Tibial nerve (tissue), 4 donors: ENCODE results near the gene CELSR1. TPM values are rescaled to one million over a fixed set of nuclear protein-coding genes. Genes with fewer than 3 reads are reported as not detected.
A peak's percentile ranks its signal among the peaks of the same experiment; 100 is the strongest.

Experiments used
- DNase-seq, 2 donors: peaks; one replicate each; pipeline ENCODE4 v3.0.0-alpha.2; 2019; ENCODE audit warnings: low spot score in 2 of 2
- H3K27ac ChIP-seq, 4 donors: fragments of 200-600 bp; sonication (generic) in 3 of 4; one replicate each; pipeline ENCODE4 v1.5.1; 2017 to 2019; ENCODE audit warnings: mild to moderate bottlenecking in 1 of 4
- H3K27me3 ChIP-seq, 2 donors: fragments of 200-600 bp; sonication (generic) in 1 of 2; one replicate each; pipeline versions ENCODE4 v1.5.1 to v1.6.0; 2017 to 2019
- H3K36me3 ChIP-seq, 3 donors: fragments of 200-600 bp; sonication (generic); one replicate each; pipeline ENCODE4 v1.5.1; 2018 to 2019
- H3K4me1 ChIP-seq, 4 donors: fragments of 200-600 bp; sonication (generic) in 3 of 4; one replicate each; pipeline ENCODE4 v1.5.1; 2017 to 2019
- H3K4me3 ChIP-seq, 4 donors: fragments of 200-600 bp; sonication (generic) in 3 of 4; one replicate each; pipeline ENCODE4 v1.5.1; 2017 to 2019; ENCODE audit warnings: mild to moderate bottlenecking in 1 of 4, moderate library complexity in 1 of 4
- H3K9me3 ChIP-seq, 4 donors: fragments of 200-600 bp; sonication (generic) in 3 of 4; one replicate each; pipeline ENCODE4 v1.5.1; 2017 to 2019
- EP300 ChIP-seq, 2 donors: sonication (generic); formaldehyde crosslinking; IDR thresholded peaks; one replicate each; pipeline ENCODE4 v1.6.1; 2017; ENCODE audit warnings: antibody characterized with exemption in 2 of 2, mild to moderate bottlenecking in 1 of 2
- POLR2A ChIP-seq, 2 donors: fragments of 450-650 bp; IDR thresholded peaks; one replicate each; pipeline ENCODE4 v1.6.1; 2017; ENCODE audit warnings: antibody characterized with exemption in 2 of 2, mild to moderate bottlenecking in 2 of 2, moderate library complexity in 2 of 2
- WGBS, 2 donors: methylation state at CpG; one replicate each; pipeline ENCODE4 v1.1.5; 2018; 5-methylcytosine and 5-hydroxymethylcytosine counted together
- total RNA-seq, 4 donors: library from RNA; depleted of rRNA; stranded (reverse); fragments of >200 nt; gene quantifications; one replicate each; pipeline ENCODE4 v1.1.0, GENCODE V29; 2016
- TF ChIP-seq, protein P1 (sequence below), 5 experiments: fragments of 200-600 bp in 3 of 5; fragments of 450-650 bp in 2 of 5; sonication (generic) in 3 of 5; IDR thresholded peaks; one replicate each; pipeline ENCODE4 v1.5.1; 2016 to 2019; ENCODE audit warnings: antibody characterized with exemption in 5 of 5, mild to moderate bottlenecking in 3 of 5, moderate library complexity in 2 of 5

The CELSR1 gene
- total RNA-seq, 4 donors from 2014 or later, result 1.0 to 5.9 (median 2.6) TPM

DNA sequence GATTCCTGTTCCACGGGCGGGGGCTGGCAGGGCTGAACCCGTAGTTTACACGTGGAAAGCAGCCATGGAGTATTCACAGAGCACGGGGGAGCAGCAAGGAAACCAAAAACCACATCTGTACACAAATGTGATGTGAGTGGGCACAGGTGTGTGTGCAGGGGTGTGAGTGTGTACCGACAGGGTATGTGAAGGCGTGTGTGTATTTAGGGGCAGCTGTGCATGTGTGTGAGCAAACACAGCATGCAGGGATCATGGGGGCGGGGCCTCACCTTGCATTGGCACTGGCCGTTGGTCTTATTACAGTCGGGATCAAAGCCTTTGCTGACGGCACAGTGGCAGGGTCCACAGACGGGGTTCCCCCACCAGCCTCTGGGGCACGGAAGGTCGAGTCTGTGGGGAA lies 143.5 kb downstream of the CELSR1 start:
- no peak overlapping the region for H3K4me3 ChIP-seq
- no peaks in the 10 kb centered on the region for H3K27me3 ChIP-seq
- WGBS, 2 donors, result 68 to 77% methylated on average over 14 of the region's 14 CpGs
- TF ChIP-seq EP300 (IDR thresholded peaks at IDR 0.05) (no peak), POLR2A (IDR thresholded peaks at IDR 0.05) (no peak)
- TF ChIP-seq, protein P1, sequence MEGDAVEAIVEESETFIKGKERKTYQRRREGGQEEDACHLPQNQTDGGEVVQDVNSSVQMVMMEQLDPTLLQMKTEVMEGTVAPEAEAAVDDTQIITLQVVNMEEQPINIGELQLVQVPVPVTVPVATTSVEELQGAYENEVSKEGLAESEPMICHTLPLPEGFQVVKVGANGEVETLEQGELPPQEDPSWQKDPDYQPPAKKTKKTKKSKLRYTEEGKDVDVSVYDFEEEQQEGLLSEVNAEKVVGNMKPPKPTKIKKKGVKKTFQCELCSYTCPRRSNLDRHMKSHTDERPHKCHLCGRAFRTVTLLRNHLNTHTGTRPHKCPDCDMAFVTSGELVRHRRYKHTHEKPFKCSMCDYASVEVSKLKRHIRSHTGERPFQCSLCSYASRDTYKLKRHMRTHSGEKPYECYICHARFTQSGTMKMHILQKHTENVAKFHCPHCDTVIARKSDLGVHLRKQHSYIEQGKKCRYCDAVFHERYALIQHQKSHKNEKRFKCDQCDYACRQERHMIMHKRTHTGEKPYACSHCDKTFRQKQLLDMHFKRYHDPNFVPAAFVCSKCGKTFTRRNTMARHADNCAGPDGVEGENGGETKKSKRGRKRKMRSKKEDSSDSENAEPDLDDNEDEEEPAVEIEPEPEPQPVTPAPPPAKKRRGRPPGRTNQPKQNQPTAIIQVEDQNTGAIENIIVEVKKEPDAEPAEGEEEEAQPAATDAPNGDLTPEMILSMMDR (IDR thresholded peaks at IDR 0.05), result no peak
- no peak for DNase-seq
- H3K9me3 ChIP-seq, result no peaks in the 10 kb centered on the region
- no peaks in the 10 kb centered on the region for H3K36me3 ChIP-seq
- no peak overlapping the region for H3K27ac ChIP-seq
- H3K4me1 ChIP-seq, result no peaks in the 10 kb centered on the region

DNA sequence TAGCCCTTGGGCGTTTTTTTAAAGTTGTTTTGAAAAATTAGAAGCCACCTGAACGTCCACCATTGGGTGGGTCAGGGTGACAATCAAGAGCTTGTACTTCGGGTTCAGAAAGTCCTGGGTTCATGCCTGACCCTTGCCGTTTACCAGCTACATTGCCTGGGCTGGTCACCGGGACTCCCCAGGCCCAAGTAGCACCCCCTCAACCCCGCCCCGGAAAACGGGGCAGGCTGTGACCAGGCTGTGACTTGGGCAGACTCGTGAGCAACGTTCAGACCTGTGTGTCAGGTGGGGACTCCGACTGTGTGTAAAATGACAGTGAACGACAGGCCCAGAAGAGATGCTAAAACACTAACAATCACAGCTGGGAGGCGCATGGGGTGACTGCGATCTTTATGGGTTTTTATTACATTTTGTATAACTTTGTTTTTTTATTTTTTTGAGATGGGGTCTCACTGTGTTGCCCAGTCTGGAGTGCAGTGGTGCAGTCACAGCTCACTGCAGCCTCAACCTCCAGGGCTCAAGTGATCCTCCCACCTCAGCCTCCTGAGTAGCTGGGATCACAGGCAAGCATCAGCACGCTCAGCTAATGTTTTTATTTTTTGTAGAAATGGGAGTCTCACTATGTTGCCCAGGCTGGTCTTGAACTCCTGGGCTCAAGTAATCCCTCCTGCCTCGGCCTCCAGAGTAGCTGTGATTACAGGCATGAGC lies 145.1 kb downstream of the CELSR1 start:
- no peak overlapping the region for H3K27ac ChIP-seq
- TF ChIP-seq, protein P1 (IDR thresholded peaks at IDR 0.05), result no peak
- TF ChIP-seq POLR2A (IDR thresholded peaks at IDR 0.05), result no peak
- TF ChIP-seq EP300 (IDR thresholded peaks at IDR 0.05), result no peak
- no peaks in the 10 kb centered on the region for H3K27me3 ChIP-seq
- H3K9me3 ChIP-seq, result no peaks in the 10 kb centered on the region
- H3K36me3 ChIP-seq, result no peaks in the 10 kb centered on the region
- no peak overlapping the region for H3K4me3 ChIP-seq
- 88 to 90% methylated on average over 16 of the region's 16 CpGs for WGBS, 2 donors
- no peak for DNase-seq
- H3K4me1 ChIP-seq, result no peaks in the 10 kb centered on the region

DNA sequence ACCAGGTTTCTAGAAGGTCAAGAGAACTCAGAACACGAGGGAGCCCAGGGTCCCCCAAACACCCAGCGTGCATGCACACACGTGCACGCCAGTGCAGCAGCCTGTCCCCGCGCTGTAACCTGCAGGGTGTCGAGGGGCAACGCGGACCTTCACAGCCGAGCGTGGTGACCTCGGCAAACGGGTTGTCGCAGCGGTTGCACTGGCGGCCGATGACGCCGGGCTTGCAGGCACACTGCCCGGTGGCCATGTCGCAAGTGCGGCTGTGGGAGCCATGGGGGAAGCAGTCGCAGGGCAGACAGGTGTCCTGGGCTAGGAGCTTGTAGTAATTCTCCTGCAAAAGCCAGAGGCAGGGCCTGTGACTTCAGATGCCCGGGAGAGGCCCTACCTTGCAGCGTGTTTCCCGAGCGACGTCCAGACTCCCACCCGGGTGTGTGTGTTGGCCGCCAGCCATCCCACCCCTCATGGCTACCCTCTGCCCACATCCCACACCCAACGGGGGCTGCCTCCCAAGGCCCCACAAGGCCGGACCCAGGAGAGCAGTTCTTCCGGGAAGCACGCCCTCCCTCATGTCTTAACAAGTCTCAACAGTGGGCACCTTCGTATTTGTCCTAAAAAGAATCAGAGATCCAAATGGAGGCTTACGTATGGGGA lies 145.8 kb downstream of the CELSR1 start:
- Histone ChIP-seq H3K4me3 (no peak overlapping the region), H3K27me3 (no peaks in the 10 kb centered on the region), H3K36me3 (no peaks in the 10 kb centered on the region), H3K9me3 (no peaks in the 10 kb centered on the region), H3K27ac (no peak overlapping the region), H3K4me1 (no peaks in the 10 kb centered on the region)
- WGBS, 2 donors, result 91% methylated on average over 36 of the region's 36 CpGs
- DNase-seq, result no peak
- TF ChIP-seq, protein P1 (IDR thresholded peaks at IDR 0.05), result no peak
- no peak for TF ChIP-seq EP300 (IDR thresholded peaks at IDR 0.05)
- TF ChIP-seq POLR2A (IDR thresholded peaks at IDR 0.05), result no peak

DNA sequence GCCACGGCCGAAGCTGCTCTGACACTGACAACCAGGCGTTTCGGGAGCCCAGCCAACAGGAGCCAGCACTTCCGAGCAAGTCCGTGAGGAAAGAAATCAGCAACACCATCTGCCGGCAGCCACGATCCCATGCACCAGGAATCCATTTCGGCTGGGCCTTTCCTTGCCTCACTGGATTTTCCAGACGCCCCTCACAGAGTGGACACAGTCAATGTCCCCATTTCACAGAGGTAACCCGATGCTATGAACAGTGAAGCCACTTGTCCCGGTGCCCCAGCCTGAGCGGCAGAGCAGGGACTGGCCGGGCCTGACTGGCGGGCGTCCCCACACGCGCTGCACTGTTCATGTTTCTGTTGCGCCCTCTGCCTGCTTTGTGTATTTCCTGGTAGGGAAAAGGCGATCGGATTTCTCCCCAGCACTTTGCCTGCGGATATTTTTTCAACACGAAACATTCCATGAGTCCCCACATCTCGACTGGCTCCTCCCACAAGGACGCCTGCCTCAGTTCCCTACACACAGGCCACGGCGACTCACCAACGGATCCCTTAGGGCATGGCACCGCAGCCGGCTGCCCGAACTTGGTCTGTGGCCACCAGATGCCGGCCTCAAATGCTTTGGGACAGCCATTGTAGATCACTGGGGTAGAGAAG lies 146.6 kb downstream of the CELSR1 start:
- H3K27me3 ChIP-seq, result no peaks in the 10 kb centered on the region

More for the DNA sequence above, 146.6 kb downstream of the CELSR1 start:
- TF ChIP-seq, protein P1 (IDR thresholded peaks at IDR 0.05), result peak in 3 of 5 experiments; percentile 27 to 56 (median 32)
- TF ChIP-seq EP300 (IDR thresholded peaks at IDR 0.05), result no peak
- TF ChIP-seq POLR2A (IDR thresholded peaks at IDR 0.05), result no peak
- Histone ChIP-seq H3K4me3 (peak overlapping the region in 1 of 4 donors; percentile 3), H3K36me3 (no peaks in the 10 kb centered on the region), H3K4me1 (no peaks in the 10 kb centered on the region), H3K27ac (peak overlapping the region in 2 of 4 donors; percentile 8 to 30), H3K9me3 (no peaks in the 10 kb centered on the region)
- peak; percentile 39 to 47 for DNase-seq
- WGBS, 2 donors, result 58 to 60% methylated on average over 32 of the region's 32 CpGs
